K562 (cell line): Measurements from ENCODE around the gene SCUBE1. TPM values are rescaled to one million over a fixed set of nuclear protein-coding genes. Genes with fewer than 3 reads are reported as not detected.

Source experiments
- ATAC-seq: fragments of 200-7000 bp; cut with Tn5 transposase; 3 replicates; pipeline ENCODE4 v1.9.1; 2020; ENCODE audit warnings: moderate library complexity
- BruUV-seq: library from RNA; stranded (reverse); fragments of 400-500 nt; replicated peaks from 2 replicates; lab custom pipeline; 2021; lab: Mats Ljungman, UMichigan
- CTCF ChIA-PET: fragments of 300-600 bp; formaldehyde crosslinking; extraction: SDS; loops from one replicate; lab custom pipeline; 2021; ENCODE audit warnings: low intra/inter-chr PET ratio; lab: Yijun Ruan, JAX
- POLR2A ChIA-PET: fragments of 300-600, 350-650 bp; sonication (Branson Sonifier 250); formaldehyde crosslinking; extraction: SDS; loops from one replicate; lab custom pipeline; 2021; ENCODE audit warnings: antibody characterized with exemption, inconsistent platforms; lab: Yijun Ruan, JAX
- DNase-seq, 4 experiments: peaks; one replicate each; pipeline versions ENCODE4 v3.0.0 to v3.0.0-alpha.2; 2011 to 2018; ENCODE audit warnings: low spot score in 3 of 4, mixed read lengths in 3 of 4; ENCODE audit errors: extremely low read depth in 1 of 4
- FAIRE-seq: peaks from 2 replicates; lab custom pipeline; 2011; peaks lifted over from hg19 to GRCh38; lab: Jason Lieb, UNC
- H2AFZ ChIP-seq: 2 replicates; pipeline ENCODE4 v1.6.0; 2011; ENCODE audit warnings: low read depth, low read length, control low read depth, inconsistent platforms
- H3K27ac ChIP-seq: fragments of 200-600 bp; 3 replicates; pipeline ENCODE4 v1.8.0; 2011; ENCODE audit warnings: low read depth, mild to moderate bottlenecking, control low read depth, inconsistent platforms, low read length, moderate library complexity, mixed read lengths; ENCODE audit errors: extremely low read depth
- H3K27me3 ChIP-seq, 2 experiments: fragments of 300-600 bp in 1 of 2; 2 replicates in 1 of 2; 3 replicates in 1 of 2; pipeline versions ENCODE4 v1.6.0 to v1.8.0; 2011; ENCODE audit warnings: inconsistent platforms in 2 of 2, low read length in 2 of 2, mild to moderate bottlenecking in 1 of 2, mixed read lengths in 1 of 2, moderate library complexity in 1 of 2; ENCODE audit not compliant: control insufficient read depth in 2 of 2, insufficient read depth in 2 of 2
- H3K36me3 ChIP-seq: fragments of 300-600 bp; 3 replicates; pipeline ENCODE4 v1.8.0; 2011; ENCODE audit warnings: mild to moderate bottlenecking, low read length, inconsistent platforms; ENCODE audit not compliant: control insufficient read depth, insufficient read depth
- H3K4me1 ChIP-seq, 2 experiments: fragments of 200-600 bp in 1 of 2; replicated peaks in 1 of 2; 2 replicates in 1 of 2; 3 replicates in 1 of 2; pipeline versions ENCODE4 v1.5.1 to v1.8.0; 2011; ENCODE audit warnings: inconsistent platforms in 2 of 2, low read length in 2 of 2, mild to moderate bottlenecking in 1 of 2, mixed read lengths in 1 of 2, moderate library complexity in 1 of 2; ENCODE audit not compliant: control insufficient read depth in 2 of 2, insufficient read depth in 2 of 2
- H3K4me2 ChIP-seq: 2 replicates; pipeline ENCODE4 v1.6.1; 2011; ENCODE audit warnings: low read length, control low read depth, inconsistent platforms, mixed read lengths; ENCODE audit not compliant: insufficient read depth
- H3K4me3 ChIP-seq: fragments of 200-600 bp; sonication (generic), shearing (Covaris generic); 2 replicates; pipeline ENCODE4 v1.5.1; 2016; ENCODE audit warnings: control low read depth, inconsistent platforms
- H3K79me2 ChIP-seq: fragments of 200-600 bp; 3 replicates; pipeline ENCODE4 v1.8.0; 2011; ENCODE audit warnings: low read length, inconsistent platforms; ENCODE audit not compliant: control insufficient read depth, insufficient read depth
- H3K9ac ChIP-seq, 2 experiments: 2 replicates each; pipeline versions ENCODE4 v1.6.0 to v1.6.1; 2011; ENCODE audit warnings: low read depth in 2 of 2, low read length in 2 of 2, control low read depth in 1 of 2, inconsistent platforms in 1 of 2, mild to moderate bottlenecking in 1 of 2, mixed read lengths in 1 of 2; ENCODE audit not compliant: insufficient read depth in 1 of 2
- H3K9me1 ChIP-seq: one replicate; pipeline ENCODE4 v1.6.0; 2011; ENCODE audit warnings: inconsistent platforms, mild to moderate bottlenecking, low read length, moderate library complexity; ENCODE audit not compliant: control insufficient read depth, insufficient read depth
- H3K9me3 ChIP-seq: replicated peaks from 2 replicates; pipeline ENCODE4 v1.5.1; 2011; ENCODE audit warnings: low read depth, low read length, inconsistent platforms; ENCODE audit not compliant: control insufficient read depth, insufficient read depth
- H4K20me1 ChIP-seq: replicated peaks from 2 replicates; pipeline ENCODE4 v1.6.1; 2011; ENCODE audit warnings: low read length, inconsistent platforms, mixed read lengths; ENCODE audit not compliant: control insufficient read depth, insufficient read depth
- CTCF ChIP-seq, 3 experiments: IDR thresholded peaks in 2 of 3; conservative IDR thresholded peaks in 1 of 3; 2 replicates each; pipeline ENCODE4 v1.5.1; 2011 to 2012; ENCODE audit warnings: low read length in 3 of 3, mild to moderate bottlenecking in 3 of 3, control low read depth in 2 of 3, improper control_type of control experiment in 1 of 3, inconsistent platforms in 1 of 3, low read depth in 1 of 3, mixed read lengths in 1 of 3, moderate library complexity in 1 of 3; ENCODE audit not compliant: insufficient read depth in 2 of 3
- ZNF197 ChIP-seq: fragments of 200-800 bp; sonication (Bioruptor generic); IDR thresholded peaks from 2 replicates; pipeline ENCODE4 v1.6.1; 2016; ENCODE audit warnings: low read depth, missing genetic modification characterization, missing compliant biosample characterization
- WGBS: fragments of 100-300 bp; shearing (Covaris generic); methylation state at CpG from one replicate; pipeline ENCODE4 v1.1.6; 2016; ENCODE audit warnings: low coverage, mixed read lengths; ENCODE audit not compliant: insufficient coverage; ENCODE audit errors: missing lambda C conversion rate; 5-methylcytosine and 5-hydroxymethylcytosine counted together
- in situ Hi-C: fragments of 300-500 bp; cut with MboI; formaldehyde crosslinking; loops from 4 replicates; pipeline ENCODE4 v1.15.0; 2018; ENCODE audit warnings: inconsistent platforms, mixed read lengths
- intact Hi-C: fragments of 100-400 bp; cut with micrococcal nuclease; formaldehyde crosslinking; loops from 2 replicates; pipeline ENCODE4 v1.14.2; 2022
- polyA plus RNA-seq, 8 experiments: library from polyadenylated mRNA; depleted of rRNA in 4 of 8; stranded (reverse) in 5 of 8; unstranded in 3 of 8; fragments of >200 nt; fragmentation: Nextera tagmentation in 2 of 8; fragmentation: Illumina TruSeq in 1 of 8; extraction: Ambion mirVana in 2 of 8; extraction: Trizol in 1 of 8; gene quantifications; 2 replicates each; pipeline versions ENCODE4 v1.2.1 to v1.2.3, GENCODE V29; 2011 to 2014; ENCODE audit warnings: inconsistent platforms in 1 of 8, missing spikeins in 1 of 8
- total RNA-seq, 7 experiments: library from RNA; depleted of rRNA in 6 of 7; stranded (reverse); fragments of >200 nt in 6 of 7; fragmentation: Illumina TruSeq in 2 of 7; extraction: Trizol in 2 of 7; gene quantifications; 2 replicates each; pipeline versions ENCODE4 v1.2.1 to v1.2.3, GENCODE V29; 2011 to 2021; ENCODE audit warnings: low replicate concordance in 1 of 7

Gene SCUBE1
- total and polyA plus RNA-seq, 9 of the 15 experiments (the other 6 are each of a cell fraction or from before 2014, with no cell fraction given): 0.03 to 0.47 (median 0.29) TPM; not detected in 6

DNA sequence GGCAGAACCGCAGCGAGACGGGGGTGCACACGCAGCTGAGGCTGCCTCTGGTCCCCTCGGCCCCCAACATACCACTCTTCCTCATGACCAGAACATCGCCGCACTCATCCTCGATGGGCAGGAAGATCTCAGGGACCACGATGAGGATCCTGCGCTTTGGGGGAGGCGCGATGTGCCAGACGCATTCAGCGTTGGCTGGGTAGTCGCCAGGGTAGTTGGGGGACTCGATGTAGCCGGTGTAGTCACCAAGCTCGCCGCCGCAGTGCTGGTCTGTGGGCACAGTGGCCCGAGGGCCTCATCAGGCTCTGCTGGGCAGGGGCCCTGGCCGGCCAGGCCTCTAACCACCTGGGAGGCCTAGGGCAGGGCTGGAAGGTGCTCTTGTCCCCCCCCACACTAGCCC lies 133.2 kb downstream of the SCUBE1 start:
- no peaks in the 10 kb centered on the region for H3K79me2 ChIP-seq
- no peak overlapping the region for H3K4me3 ChIP-seq
- FAIRE-seq: no peak
- H3K9me3 ChIP-seq: no peaks in the 10 kb centered on the region
- intact Hi-C loops: no loop called here
- H3K27me3 ChIP-seq: peaks cover 0 to 20% of the 10 kb centered on the region in 2 experiments; a peak in 3 of 5 replicates
- DNase-seq: no peak
- 43% methylated on average over 11 of the region's 22 CpGs for WGBS
- BruUV-seq: no TSS peak
- ChIA-PET POLR2A (no interaction called here), CTCF (no interaction called here)
- no peaks in the 10 kb centered on the region for H4K20me1 ChIP-seq
- TF ChIP-seq ZNF197 (CRISPR knock-in tag): no peak
- in situ Hi-C loops: no loop called here
- peaks cover 2 to 40% of the 10 kb centered on the region in 2 experiments; a peak in 3 of 5 replicates for H3K4me1 ChIP-seq
- H2AFZ ChIP-seq: no peak overlapping the region
- no peak for ATAC-seq
- H3K4me2 ChIP-seq: no peak overlapping the region
- no peak overlapping the region for H3K9ac ChIP-seq
- no peaks in the 10 kb centered on the region for H3K36me3 ChIP-seq
- no peak overlapping the region for H3K27ac ChIP-seq
- no peaks in the 10 kb centered on the region for H3K9me1 ChIP-seq

GRCh38 chr22:43209523-43209890 lies 133.7 kb downstream of the SCUBE1 start:
- H3K79me2 ChIP-seq: no peaks in the 10 kb centered on the region
- in situ Hi-C loops: no loop called here

More at GRCh38 chr22:43209523-43209890, 133.7 kb downstream of the SCUBE1 start:
- ChIA-PET CTCF (no interaction called here), POLR2A (interaction anchor here (0.6 kb wide), 2 partner anchors 12 to 1765 kb away, joined by 3 read pairs; no protein-coding TSS in a partner anchor)
- no TSS peak for BruUV-seq
- no peaks in the 10 kb centered on the region for H4K20me1 ChIP-seq
- no peak overlapping the region for H2AFZ ChIP-seq
- H3K9me3 ChIP-seq: no peaks in the 10 kb centered on the region
- H3K4me3 ChIP-seq: no peak overlapping the region
- H3K27ac ChIP-seq: no peak overlapping the region
- no peak overlapping the region for H3K4me2 ChIP-seq
- 8% methylated on average over 4 of the region's 15 CpGs for WGBS
- no peak for DNase-seq
- H3K9ac ChIP-seq: no peak overlapping the region; a peak in 1 of 4 replicates
- peaks cover 0 to 20% of the 10 kb centered on the region in 2 experiments; a peak in 3 of 5 replicates for H3K27me3 ChIP-seq
- no peaks in the 10 kb centered on the region for H3K9me1 ChIP-seq
- intact Hi-C loops: no loop called here
- ATAC-seq: no peak
- H3K36me3 ChIP-seq: no peaks in the 10 kb centered on the region
- FAIRE-seq: no peak
- no peak for TF ChIP-seq CTCF (IDR thresholded peaks at IDR 0.05 in 2 of 3, conservative IDR thresholded peaks at IDR 0.05 in 1 of 3; ENCODE audit: insufficient read depth in 2 of 3, low read depth in 1 of 3, low read length in 3 of 3)
- H3K4me1 ChIP-seq: peaks cover 2 to 40% of the 10 kb centered on the region in 2 experiments; a peak in 3 of 5 replicates
